NB4 (cell line): ENCODE results near the gene SERINC2.

Experiments used
- DNase-seq: peaks from one replicate; pipeline ENCODE4 v3.0.0; 2010; ENCODE audit warnings: low read depth
- H3K4me3 ChIP-seq: one replicate; pipeline ENCODE4 v1.5.1; 2011; ENCODE audit warnings: mild to moderate bottlenecking, low read depth, low read length, moderate library complexity
- CTCF ChIP-seq: IDR thresholded peaks from one replicate; pipeline ENCODE4 v1.5.1; 2012; ENCODE audit warnings: low read depth, low read length
- MAX ChIP-seq: IDR thresholded peaks from 2 replicates; pipeline ENCODE4 v1.6.1; 2011; ENCODE audit warnings: low read depth, low read length
- MYC ChIP-seq: IDR thresholded peaks from 2 replicates; pipeline ENCODE4 v1.6.1; 2011; ENCODE audit warnings: low read depth, low read length
- POLR2A ChIP-seq: IDR thresholded peaks from 2 replicates; pipeline ENCODE4 v1.6.1; 2011; ENCODE audit warnings: mild to moderate bottlenecking; ENCODE audit not compliant: insufficient read length; ENCODE audit errors: extremely low read depth

Gene SERINC2

GRCh38 chr1:31483012-31483946 is 70.3 kb downstream of the SERINC2 start:
- no peak overlapping the region for H3K4me3 ChIP-seq
- peak; percentile 99 for DNase-seq
- TF ChIP-seq CTCF, result no peak
- TF ChIP-seq MYC, result peak; percentile 94
- TF ChIP-seq MAX, result peak; percentile 89
- TF ChIP-seq POLR2A, result peak; percentile 45
